Mesothelial cell of epicardium (in vitro differentiated cells): Measurements from ENCODE around the gene CDK13. TPM values are rescaled to one million over a fixed set of nuclear protein-coding genes. Genes with fewer than 3 reads are reported as not detected.

ENCODE experiments used
- DNase-seq, 2 experiments: peaks; one replicate each; pipeline ENCODE4 v3.0.0; 2021; ENCODE audit warnings: low spot score in 2 of 2; ENCODE audit not compliant: unreplicated experiment in 2 of 2
- H3K27ac Mint-ChIP-seq: 2 replicates; pipeline ENCODE4 v1.8.0; 2021; ENCODE audit warnings: mixed read lengths
- H3K27me3 Mint-ChIP-seq: 2 replicates; pipeline ENCODE4 v1.8.0; 2021; ENCODE audit warnings: low read depth, mixed read lengths
- H3K36me3 Mint-ChIP-seq: 2 replicates; pipeline ENCODE4 v1.8.0; 2021; ENCODE audit warnings: mixed read lengths
- H3K4me1 Mint-ChIP-seq: 2 replicates; pipeline ENCODE4 v1.8.0; 2021; ENCODE audit warnings: mixed read lengths
- H3K4me3 Mint-ChIP-seq: 2 replicates; pipeline ENCODE4 v1.8.0; 2021; ENCODE audit warnings: mild to moderate bottlenecking, moderate library complexity, mixed read lengths
- H3K9me3 Mint-ChIP-seq: 2 replicates; pipeline ENCODE4 v1.8.0; 2021; ENCODE audit warnings: mixed read lengths
- CTCF ChIP-seq: fragments of 200-600 bp; sonication (generic); IDR thresholded peaks from one replicate; pipeline ENCODE4 v1.5.0; 2021; ENCODE audit warnings: antibody characterized with exemption; ENCODE audit not compliant: unreplicated experiment
- total RNA-seq: library from RNA; stranded (reverse); gene quantifications from 3 replicates; pipeline ENCODE4 v1.2.1, GENCODE V29; 2021

The CDK13 gene
- total RNA-seq, 1 donor from 2014 or later = 82.0 TPM

GRCh38 chr7:39923091-39923490, 27.0 kb upstream of the CDK13 start:
- no peak for TF ChIP-seq CTCF
- Mint-ChIP-seq H3K27ac (no peak overlapping the region), H3K4me3 (no peak overlapping the region), H3K9me3 (no peaks in the 10 kb centered on the region), H3K4me1 (peaks cover 9% of the 10 kb centered on the region), H3K27me3 (peaks cover 9% of the 10 kb centered on the region), H3K36me3 (no peaks in the 10 kb centered on the region)
- no peak for DNase-seq

- peaks cover 9% of the 10 kb centered on the region for H3K4me1 Mint-ChIP-seq
- H3K9me3 Mint-ChIP-seq = no peaks in the 10 kb centered on the region
- DNase-seq = no peak
- peaks cover 6% of the 10 kb centered on the region for H3K27me3 Mint-ChIP-seq
- no peak overlapping the region for H3K27ac Mint-ChIP-seq
- H3K4me3 Mint-ChIP-seq = no peak overlapping the region
- H3K36me3 Mint-ChIP-seq = no peaks in the 10 kb centered on the region
- TF ChIP-seq CTCF = no peak
These were observed 25.9 kb upstream of the CDK13 start for GRCh38 chr7:39924122-39924521.

GRCh38 chr7:39926111-39926510, 23.9 kb upstream of the CDK13 start:
- H3K4me3 Mint-ChIP-seq = no peak overlapping the region
- no peak overlapping the region for H3K27ac Mint-ChIP-seq
- peaks cover 9% of the 10 kb centered on the region for H3K4me1 Mint-ChIP-seq
- H3K36me3 Mint-ChIP-seq = no peaks in the 10 kb centered on the region
- no peaks in the 10 kb centered on the region for H3K9me3 Mint-ChIP-seq
- no peak for DNase-seq
- peaks cover 8% of the 10 kb centered on the region for H3K27me3 Mint-ChIP-seq
- no peak for TF ChIP-seq CTCF

GRCh38 chr7:39927018-39927417, 23.0 kb upstream of the CDK13 start:
- no peak for TF ChIP-seq CTCF
- Mint-ChIP-seq H3K36me3 (no peaks in the 10 kb centered on the region), H3K4me1 (peaks cover 1% of the 10 kb centered on the region), H3K9me3 (no peaks in the 10 kb centered on the region), H3K27ac (no peak overlapping the region), H3K4me3 (no peak overlapping the region), H3K27me3 (peaks cover 8% of the 10 kb centered on the region)
- DNase-seq = no peak

GRCh38 chr7:39934132-39934531, 15.9 kb upstream of the CDK13 start:
- Mint-ChIP-seq H3K4me3 (no peak overlapping the region), H3K9me3 (no peaks in the 10 kb centered on the region), H3K36me3 (no peaks in the 10 kb centered on the region), H3K27ac (no peak overlapping the region), H3K27me3 (peaks cover 2% of the 10 kb centered on the region), H3K4me1 (no peaks in the 10 kb centered on the region)
- TF ChIP-seq CTCF = no peak
- no peak for DNase-seq

GRCh38 chr7:39936761-39937160, 13.3 kb upstream of the CDK13 start:
- DNase-seq = no peak
- Mint-ChIP-seq H3K36me3 (no peaks in the 10 kb centered on the region), H3K9me3 (no peaks in the 10 kb centered on the region), H3K27me3 (no peaks in the 10 kb centered on the region), H3K27ac (no peak overlapping the region), H3K4me1 (no peaks in the 10 kb centered on the region), H3K4me3 (no peak overlapping the region)
- no peak for TF ChIP-seq CTCF
